Measurements from ENCODE around the gene XPNPEP1.

The XPNPEP1 gene

DNA sequence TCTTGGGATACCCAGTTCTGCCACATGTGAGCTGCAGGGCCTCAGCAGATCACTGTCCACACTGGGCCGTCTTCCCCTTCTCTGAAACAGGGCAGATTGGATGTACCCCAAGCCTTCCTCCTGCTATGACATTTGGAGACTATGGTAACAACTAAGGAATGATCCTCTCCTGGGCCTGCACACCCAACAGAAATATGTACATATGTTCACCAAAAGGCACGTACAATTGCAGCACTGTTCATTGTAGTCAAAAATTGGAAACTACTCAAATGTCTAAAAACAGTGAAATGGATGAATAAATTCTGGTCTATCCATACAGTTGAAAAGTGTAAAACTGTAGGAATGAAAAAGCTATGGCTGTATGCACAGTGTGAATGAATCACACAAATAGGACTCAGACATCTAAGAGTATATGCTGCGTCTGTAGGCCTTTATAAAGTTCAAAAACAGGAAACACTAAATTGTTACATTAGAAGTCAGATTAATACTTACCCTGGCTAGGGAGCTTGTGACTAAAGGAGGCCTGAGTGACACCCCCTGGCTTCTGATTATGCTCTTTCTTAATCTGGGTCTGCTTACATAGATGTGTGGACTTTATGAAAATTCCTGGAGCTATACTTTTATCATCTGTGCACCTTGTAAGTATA lies 16.1 kb upstream of the XPNPEP1 start:
- Mint-ChIP-seq H3K4me3 (no peak overlapping the region), H3K36me3 (ENCODE audit: low read depth) (no peaks in the 10 kb centered on the region), H3K27me3 (no peaks in the 10 kb centered on the region), H3K4me1 (ENCODE audit: low read depth) (peaks cover 53% of the 10 kb centered on the region), H3K27ac (no peak overlapping the region), H3K9me3 (no peaks in the 10 kb centered on the region)
- DNase-seq = no peak

DNA sequence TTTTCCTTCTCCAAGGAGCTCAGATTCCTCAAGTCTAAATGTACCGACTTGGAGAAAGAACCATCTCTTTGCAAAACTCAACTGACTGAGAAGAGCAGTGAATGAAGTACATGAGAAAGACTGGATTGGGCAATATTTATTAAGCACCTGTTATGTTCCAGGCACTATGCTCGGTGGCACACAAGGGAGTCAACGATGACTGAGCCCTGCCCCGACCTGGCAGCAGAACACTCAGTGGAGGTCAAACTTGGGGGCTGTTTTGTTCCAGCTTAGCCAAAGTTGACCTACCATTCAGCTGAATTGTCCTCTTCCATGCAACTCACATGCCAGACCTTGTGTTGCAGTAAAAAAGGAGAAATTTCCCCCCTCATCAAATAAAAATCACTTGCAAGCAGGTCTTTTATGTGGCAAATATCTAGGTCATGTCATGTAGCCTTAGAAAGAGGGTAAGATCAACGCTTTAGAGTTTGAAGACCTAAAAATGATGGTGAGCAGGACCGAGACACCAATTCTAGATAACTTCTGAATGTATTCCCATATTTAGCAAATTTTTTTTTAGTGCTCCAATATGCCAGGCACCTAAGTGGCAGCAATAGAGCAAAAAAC lies 14.3 kb upstream of the XPNPEP1 start:
- Mint-ChIP-seq H3K27ac (no peak overlapping the region), H3K4me3 (no peak overlapping the region), H3K9me3 (no peaks in the 10 kb centered on the region), H3K36me3 (ENCODE audit: low read depth) (no peaks in the 10 kb centered on the region), H3K4me1 (ENCODE audit: low read depth) (peaks cover 68% of the 10 kb centered on the region), H3K27me3 (no peaks in the 10 kb centered on the region)
- no peak for DNase-seq

DNA sequence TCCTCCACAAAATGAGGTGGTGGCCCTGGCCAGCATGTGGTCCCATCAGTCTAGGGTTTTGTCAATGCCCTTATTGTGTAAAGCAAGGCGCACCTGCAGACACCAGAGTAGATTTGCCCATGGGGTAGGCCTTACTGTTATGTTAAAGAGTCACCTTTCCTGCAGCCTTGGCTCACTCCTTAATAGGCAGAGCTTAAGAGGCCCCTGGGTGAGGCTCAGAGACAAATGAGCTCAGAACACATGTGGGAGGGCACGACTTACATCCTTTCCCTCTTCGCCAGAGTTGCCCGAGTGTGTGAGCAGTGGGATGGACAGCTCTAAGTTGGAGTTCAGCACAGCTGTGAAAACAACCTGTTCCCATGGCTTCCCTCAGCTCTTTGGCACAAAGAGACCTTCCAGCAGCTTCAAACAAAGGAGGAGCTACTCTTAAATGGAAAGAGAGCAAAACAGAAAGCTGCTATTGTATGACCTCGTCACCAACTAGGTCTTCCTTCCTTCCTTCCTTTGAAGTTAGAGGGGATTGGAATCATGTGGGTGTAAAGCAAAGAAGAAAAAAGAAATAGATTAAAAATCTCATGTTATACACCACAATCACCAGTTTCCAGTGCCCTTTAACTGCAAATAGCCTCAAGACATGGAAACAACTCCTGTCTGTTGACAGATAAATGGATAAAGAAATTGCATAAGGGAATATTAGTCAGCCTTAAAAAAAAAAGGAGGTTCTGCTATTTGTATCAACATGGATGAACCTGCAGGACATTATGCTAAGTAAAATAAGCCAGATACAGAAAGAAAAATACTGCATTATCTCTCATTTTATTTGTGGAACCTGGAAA lies 11.9 kb upstream of the XPNPEP1 start:
- no peaks in the 10 kb centered on the region for H3K9me3 Mint-ChIP-seq
- no peaks in the 10 kb centered on the region for H3K27me3 Mint-ChIP-seq
- peaks cover 69% of the 10 kb centered on the region for H3K4me1 Mint-ChIP-seq (ENCODE audit: low read depth)
- peak overlapping the region; percentile 95 for H3K27ac Mint-ChIP-seq
- peak overlapping the region; percentile 69 for H3K4me3 Mint-ChIP-seq
- H3K36me3 Mint-ChIP-seq (ENCODE audit: low read depth) = no peaks in the 10 kb centered on the region
- DNase-seq = peak; percentile 61

DNA sequence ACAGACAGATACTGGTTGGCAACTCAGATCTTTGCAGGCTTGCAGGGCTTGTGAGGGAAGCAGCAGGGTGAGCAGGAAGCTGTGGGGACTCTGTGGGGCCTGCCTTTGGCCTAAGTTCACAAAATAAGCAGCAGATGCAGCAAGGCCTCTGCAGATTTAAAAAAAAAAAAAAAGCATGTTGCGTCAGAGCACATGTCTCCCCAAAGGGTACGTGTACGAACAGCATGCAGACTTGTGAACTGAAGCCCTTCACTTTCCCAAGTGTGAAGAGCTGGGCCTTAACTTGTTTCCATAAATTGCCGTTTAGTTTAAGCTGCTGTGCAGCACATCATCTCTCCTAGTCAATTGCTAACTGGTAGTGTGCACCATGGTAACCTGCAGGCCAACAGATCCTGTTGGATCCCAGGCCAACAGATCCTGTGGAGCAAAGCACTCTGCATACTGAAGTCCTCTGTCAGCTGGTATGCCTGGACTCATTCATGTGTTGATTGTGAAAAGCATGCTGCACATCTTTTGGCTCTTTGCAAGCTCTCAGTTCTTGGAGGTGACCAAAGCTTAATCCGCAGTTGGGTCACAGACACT lies 10.8 kb upstream of the XPNPEP1 start:
- H3K9me3 Mint-ChIP-seq = no peaks in the 10 kb centered on the region
- no peaks in the 10 kb centered on the region for H3K36me3 Mint-ChIP-seq (ENCODE audit: low read depth)
- DNase-seq = peak; percentile 47
- no peak overlapping the region for H3K4me3 Mint-ChIP-seq
- H3K27ac Mint-ChIP-seq = peak overlapping the region; percentile 61
- H3K4me1 Mint-ChIP-seq (ENCODE audit: low read depth) = peaks cover 60% of the 10 kb centered on the region
- H3K27me3 Mint-ChIP-seq = no peaks in the 10 kb centered on the region

DNA sequence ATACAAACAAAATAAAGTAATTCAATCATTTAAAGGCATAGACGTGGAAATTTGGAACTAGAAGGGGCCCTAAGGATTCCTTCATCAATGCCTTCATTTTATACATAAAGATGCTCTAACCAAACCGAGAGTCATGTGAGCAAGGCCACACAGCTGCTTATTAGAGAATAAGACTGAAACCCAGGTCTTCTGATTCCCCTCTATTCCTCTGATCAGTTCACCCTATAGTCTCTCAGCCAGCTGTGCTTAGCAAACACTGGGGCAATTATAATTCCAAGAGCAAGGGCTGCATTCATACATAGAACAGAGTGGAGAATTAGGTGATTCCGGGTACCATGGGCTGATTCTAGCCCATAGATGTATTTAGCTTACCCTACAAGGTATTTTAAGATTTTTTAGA lies 9.7 kb upstream of the XPNPEP1 start:
- no peak overlapping the region for H3K4me3 Mint-ChIP-seq
- no peak overlapping the region for H3K27ac Mint-ChIP-seq
- H3K27me3 Mint-ChIP-seq = no peaks in the 10 kb centered on the region
- no peak for DNase-seq
- H3K4me1 Mint-ChIP-seq (ENCODE audit: low read depth) = peaks cover 51% of the 10 kb centered on the region
- no peaks in the 10 kb centered on the region for H3K36me3 Mint-ChIP-seq (ENCODE audit: low read depth)
- H3K9me3 Mint-ChIP-seq = no peaks in the 10 kb centered on the region

DNA sequence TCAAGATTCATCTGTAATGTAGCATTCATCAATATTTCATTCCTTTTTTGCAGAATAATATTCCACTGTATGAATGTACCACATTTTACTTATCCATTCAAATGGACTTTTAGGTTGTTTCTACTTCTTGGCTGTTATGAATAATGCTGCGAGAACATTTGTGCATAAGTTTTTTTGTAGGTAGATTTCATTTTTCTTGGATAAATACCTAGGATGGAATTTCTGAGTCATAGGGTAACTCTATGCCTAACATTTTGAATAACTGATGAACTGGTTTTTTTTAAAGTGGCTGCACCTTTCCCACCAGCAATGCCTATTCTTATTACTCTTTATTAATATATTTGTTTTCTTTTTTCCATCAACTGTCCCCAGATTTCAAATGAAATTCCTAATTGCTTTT lies 9.1 kb upstream of the XPNPEP1 start:
- no peak for DNase-seq
- no peaks in the 10 kb centered on the region for H3K27me3 Mint-ChIP-seq
- H3K27ac Mint-ChIP-seq = no peak overlapping the region
- peaks cover 45% of the 10 kb centered on the region for H3K4me1 Mint-ChIP-seq (ENCODE audit: low read depth)
- H3K9me3 Mint-ChIP-seq = no peaks in the 10 kb centered on the region
- H3K4me3 Mint-ChIP-seq = no peak overlapping the region
- H3K36me3 Mint-ChIP-seq (ENCODE audit: low read depth) = no peaks in the 10 kb centered on the region

DNA sequence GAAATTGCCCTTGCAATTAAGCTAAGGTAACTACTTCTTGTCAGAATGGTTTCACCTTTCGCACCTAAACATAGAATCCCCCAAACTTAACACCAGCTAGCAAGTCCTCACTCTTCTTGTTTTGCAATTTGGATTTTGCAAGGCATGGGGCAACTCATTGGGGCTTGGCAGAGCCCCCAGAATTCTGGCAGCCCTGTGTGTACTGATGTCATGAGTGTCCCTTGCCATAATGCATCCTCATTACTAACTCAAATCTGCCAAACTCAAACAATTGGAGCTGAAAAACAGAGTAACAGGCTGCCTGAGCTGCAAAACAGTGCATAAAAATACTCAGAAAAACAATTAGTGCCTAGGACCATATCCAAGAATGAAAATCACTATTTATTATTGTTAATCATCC lies 7.9 kb upstream of the XPNPEP1 start:
- DNase-seq = no peak
- Mint-ChIP-seq H3K4me3 (no peak overlapping the region), H3K4me1 (ENCODE audit: low read depth) (peaks cover 37% of the 10 kb centered on the region), H3K27ac (no peak overlapping the region), H3K27me3 (no peaks in the 10 kb centered on the region), H3K9me3 (no peaks in the 10 kb centered on the region), H3K36me3 (ENCODE audit: low read depth) (no peaks in the 10 kb centered on the region)

DNA sequence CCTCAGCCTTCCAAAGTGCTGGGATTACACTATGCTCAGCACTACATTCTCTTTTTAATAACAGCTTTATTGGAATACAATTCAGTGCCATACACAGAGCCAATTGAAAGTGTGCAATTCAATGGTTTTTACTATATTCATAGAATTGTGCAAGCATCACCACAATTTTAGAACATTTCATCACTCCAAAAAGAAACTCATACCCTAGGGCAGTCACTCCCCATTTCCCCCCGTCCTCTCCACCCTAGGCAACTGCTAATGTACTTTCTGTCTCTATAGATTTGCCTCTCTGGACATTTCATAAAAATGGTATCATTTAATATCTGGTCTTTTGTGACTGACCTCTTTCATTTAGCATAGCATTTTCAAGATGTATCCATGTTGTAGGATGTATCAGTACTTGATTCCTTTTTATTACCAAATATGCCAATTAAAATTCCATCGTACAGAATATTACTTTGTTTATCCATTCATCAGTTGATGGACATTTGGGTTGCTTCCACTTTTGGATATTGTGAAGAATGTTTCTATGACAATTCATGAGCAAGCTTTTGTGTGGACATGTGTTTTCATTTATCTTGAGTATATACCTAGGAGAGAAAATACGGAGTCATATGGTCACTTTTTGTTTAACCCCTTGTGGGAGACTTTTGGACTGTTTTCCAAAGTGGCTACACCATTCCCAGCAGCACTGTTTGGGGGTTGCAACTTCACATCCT lies 6.3 kb upstream of the XPNPEP1 start:
- no peak overlapping the region for H3K27ac Mint-ChIP-seq
- no peak for DNase-seq
- no peaks in the 10 kb centered on the region for H3K9me3 Mint-ChIP-seq
- H3K4me3 Mint-ChIP-seq = no peak overlapping the region
- no peaks in the 10 kb centered on the region for H3K27me3 Mint-ChIP-seq
- H3K36me3 Mint-ChIP-seq (ENCODE audit: low read depth) = no peaks in the 10 kb centered on the region
- peaks cover 22% of the 10 kb centered on the region for H3K4me1 Mint-ChIP-seq (ENCODE audit: low read depth)

DNA sequence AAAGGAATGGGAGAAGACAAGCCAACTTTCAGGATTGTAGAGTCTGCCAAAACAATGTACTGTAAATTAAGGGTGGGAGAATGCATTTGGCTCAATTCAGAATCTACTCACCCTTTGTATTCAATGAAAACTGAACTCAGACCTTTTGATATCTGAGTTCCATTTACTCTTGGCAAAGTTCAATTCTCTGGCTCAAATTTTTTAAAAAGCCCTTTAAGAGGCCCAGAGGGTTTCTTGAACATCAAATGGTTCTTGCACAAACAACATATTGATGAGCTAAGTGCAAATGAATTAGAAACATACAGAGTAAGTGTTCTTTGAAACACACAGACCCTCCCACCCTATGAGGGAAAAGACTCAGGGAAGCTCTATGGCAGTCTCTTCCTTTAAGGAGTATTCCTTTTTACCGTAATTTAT lies 5.2 kb upstream of the XPNPEP1 start:
- Mint-ChIP-seq H3K27ac (no peak overlapping the region), H3K27me3 (no peaks in the 10 kb centered on the region), H3K4me3 (no peak overlapping the region), H3K9me3 (no peaks in the 10 kb centered on the region), H3K4me1 (ENCODE audit: low read depth) (peaks cover 22% of the 10 kb centered on the region), H3K36me3 (ENCODE audit: low read depth) (no peaks in the 10 kb centered on the region)
- no peak for DNase-seq

DNA sequence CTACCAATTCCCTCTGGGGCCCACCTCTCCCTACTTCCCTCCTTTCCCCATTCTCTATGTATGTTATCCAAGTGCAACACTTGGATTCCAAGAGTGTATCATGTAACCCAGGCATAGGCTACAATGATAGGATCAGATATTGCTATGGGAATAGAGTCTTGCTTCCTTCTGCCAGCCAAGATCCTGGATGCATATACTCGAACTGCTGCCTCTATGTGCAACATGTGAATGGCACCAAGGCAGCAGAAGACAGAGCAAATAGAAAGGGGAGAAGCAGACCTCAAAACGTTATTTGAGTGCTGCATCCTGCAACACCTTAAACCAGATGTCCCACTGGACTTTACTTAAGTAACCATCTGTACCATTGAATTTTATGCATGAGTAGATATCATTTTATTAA lies 3.5 kb upstream of the XPNPEP1 start:
- Mint-ChIP-seq H3K4me1 (ENCODE audit: low read depth) (peaks cover 21% of the 10 kb centered on the region), H3K27ac (no peak overlapping the region), H3K9me3 (no peaks in the 10 kb centered on the region), H3K4me3 (no peak overlapping the region), H3K36me3 (ENCODE audit: low read depth) (peaks cover 8% of the 10 kb centered on the region), H3K27me3 (no peaks in the 10 kb centered on the region)
- no peak for DNase-seq

DNA sequence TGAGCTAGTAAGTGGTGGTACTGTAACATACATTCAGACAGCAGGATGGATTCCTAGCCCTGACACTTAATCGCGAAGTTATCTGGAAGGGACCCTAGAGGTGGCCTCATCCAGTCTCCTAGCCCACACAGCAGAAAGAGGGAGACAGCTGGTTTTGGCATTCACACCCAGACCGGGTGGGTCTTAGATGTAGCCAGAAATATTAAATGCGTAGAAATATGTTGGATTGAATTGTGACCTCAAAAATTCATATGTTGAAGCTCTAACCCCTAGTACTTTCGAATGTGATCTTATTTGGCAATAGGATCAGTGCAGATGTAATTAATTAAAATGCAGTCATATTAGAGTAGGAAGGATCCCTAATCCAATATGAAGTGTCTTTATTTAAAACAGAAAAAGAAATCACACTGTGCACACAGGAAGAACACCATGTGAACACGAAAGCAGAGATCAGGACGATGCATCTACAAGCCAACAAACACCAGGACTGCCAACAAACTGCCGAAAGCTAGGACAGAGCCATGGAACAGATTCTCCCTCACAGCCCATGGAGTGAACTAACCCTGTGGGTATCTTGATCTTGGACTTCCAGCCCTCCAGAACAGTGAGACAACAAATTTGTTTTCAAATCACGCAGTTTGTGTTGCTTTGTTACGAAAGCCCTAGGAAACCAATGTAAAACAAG lies 2.9 kb upstream of the XPNPEP1 start:
- Mint-ChIP-seq H3K9me3 (no peaks in the 10 kb centered on the region), H3K4me3 (no peak overlapping the region), H3K27ac (no peak overlapping the region), H3K27me3 (no peaks in the 10 kb centered on the region), H3K4me1 (ENCODE audit: low read depth) (peaks cover 27% of the 10 kb centered on the region), H3K36me3 (ENCODE audit: low read depth) (peaks cover 14% of the 10 kb centered on the region)
- DNase-seq = no peak

DNA sequence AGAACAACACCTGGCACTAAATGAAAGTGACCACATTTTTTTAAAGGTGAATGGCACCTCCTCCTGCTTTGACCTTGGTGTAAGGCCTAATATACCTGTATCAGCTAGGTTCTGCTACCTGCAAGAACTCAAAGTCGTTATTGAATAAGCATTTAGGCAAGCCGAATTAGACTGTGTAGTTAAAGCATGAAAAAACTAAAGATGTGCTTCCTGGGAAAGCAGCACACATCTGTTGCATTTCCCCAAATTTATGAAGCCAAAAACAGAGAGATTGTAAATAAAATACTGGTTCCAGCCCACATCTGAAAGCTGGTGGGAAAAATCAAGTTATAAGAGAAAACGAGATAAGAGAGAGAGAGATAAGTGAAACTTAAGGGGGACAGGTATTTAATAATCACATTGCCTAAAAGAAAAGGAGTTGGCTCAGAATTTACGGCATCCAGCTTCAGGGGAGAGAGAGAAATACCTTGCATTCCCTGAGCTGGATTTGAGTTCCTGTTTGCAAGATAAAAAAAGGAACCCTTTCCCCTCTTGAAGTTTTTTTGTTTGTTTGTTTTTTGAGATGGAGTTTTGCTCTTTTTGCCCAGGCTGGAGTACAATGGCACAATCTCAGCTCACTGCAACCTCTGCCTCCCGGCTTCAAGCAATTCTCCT lies 1.8 kb upstream of the XPNPEP1 start:
- DNase-seq = no peak
- Mint-ChIP-seq H3K9me3 (no peaks in the 10 kb centered on the region), H3K36me3 (ENCODE audit: low read depth) (peaks cover 25% of the 10 kb centered on the region), H3K27ac (no peak overlapping the region), H3K4me3 (no peak overlapping the region), H3K27me3 (no peaks in the 10 kb centered on the region), H3K4me1 (ENCODE audit: low read depth) (peaks cover 38% of the 10 kb centered on the region)

DNA sequence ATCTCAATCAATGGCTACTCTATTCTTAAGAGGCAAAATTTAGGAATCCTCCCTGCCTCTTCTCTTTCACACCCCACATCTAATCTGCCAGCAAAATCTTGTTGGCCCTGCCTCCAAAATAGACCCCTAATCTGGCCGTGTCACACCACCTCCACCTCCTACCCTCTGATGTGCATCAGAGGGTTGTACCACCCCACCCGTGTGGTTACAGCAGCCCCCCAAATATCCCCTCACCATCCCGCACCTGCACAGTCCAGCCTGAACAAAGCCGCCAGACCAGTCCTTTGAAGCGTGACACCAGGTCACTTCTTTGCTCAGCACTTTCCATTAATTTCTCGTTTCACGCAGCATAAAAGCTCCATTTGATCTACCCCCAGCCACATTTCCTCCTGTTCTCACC lies 776 bp upstream of the XPNPEP1 start:
- Mint-ChIP-seq H3K4me3 (peak overlapping the region; percentile 71), H3K27ac (peak overlapping the region; percentile 77), H3K4me1 (ENCODE audit: low read depth) (peaks cover 48% of the 10 kb centered on the region), H3K36me3 (ENCODE audit: low read depth) (peaks cover 35% of the 10 kb centered on the region), H3K9me3 (no peaks in the 10 kb centered on the region), H3K27me3 (no peaks in the 10 kb centered on the region)
- DNase-seq = no peak
